Measurements from ENCODE around the gene USP3.

Gene USP3

GRCh38 chr15:63603516-63603915 lies 99.1 kb downstream of the USP3 start:
- TF ChIP-seq, protein P1, sequence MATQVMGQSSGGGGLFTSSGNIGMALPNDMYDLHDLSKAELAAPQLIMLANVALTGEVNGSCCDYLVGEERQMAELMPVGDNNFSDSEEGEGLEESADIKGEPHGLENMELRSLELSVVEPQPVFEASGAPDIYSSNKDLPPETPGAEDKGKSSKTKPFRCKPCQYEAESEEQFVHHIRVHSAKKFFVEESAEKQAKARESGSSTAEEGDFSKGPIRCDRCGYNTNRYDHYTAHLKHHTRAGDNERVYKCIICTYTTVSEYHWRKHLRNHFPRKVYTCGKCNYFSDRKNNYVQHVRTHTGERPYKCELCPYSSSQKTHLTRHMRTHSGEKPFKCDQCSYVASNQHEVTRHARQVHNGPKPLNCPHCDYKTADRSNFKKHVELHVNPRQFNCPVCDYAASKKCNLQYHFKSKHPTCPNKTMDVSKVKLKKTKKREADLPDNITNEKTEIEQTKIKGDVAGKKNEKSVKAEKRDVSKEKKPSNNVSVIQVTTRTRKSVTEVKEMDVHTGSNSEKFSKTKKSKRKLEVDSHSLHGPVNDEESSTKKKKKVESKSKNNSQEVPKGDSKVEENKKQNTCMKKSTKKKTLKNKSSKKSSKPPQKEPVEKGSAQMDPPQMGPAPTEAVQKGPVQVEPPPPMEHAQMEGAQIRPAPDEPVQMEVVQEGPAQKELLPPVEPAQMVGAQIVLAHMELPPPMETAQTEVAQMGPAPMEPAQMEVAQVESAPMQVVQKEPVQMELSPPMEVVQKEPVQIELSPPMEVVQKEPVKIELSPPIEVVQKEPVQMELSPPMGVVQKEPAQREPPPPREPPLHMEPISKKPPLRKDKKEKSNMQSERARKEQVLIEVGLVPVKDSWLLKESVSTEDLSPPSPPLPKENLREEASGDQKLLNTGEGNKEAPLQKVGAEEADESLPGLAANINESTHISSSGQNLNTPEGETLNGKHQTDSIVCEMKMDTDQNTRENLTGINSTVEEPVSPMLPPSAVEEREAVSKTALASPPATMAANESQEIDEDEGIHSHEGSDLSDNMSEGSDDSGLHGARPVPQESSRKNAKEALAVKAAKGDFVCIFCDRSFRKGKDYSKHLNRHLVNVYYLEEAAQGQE (IDR thresholded peaks at IDR 0.05; ENCODE audit: low read depth), result no peak
- TF ChIP-seq TEAD4 (IDR thresholded peaks at IDR 0.05), result no peak
- TF ChIP-seq TCF12 (IDR thresholded peaks at IDR 0.05; ENCODE audit: low read depth), result no peak
- no peak for TF ChIP-seq CEBPB (IDR thresholded peaks at IDR 0.05)
- no peak for TF ChIP-seq TAF1 (IDR thresholded peaks at IDR 0.05; ENCODE audit: low read depth)
- TF ChIP-seq ZBTB7A (IDR thresholded peaks at IDR 0.05; ENCODE audit: low read depth), result no peak
- no peak for TF ChIP-seq YY1 (IDR thresholded peaks at IDR 0.05; ENCODE audit: low read depth)

GRCh38 chr15:63604281-63604680 lies 99.9 kb downstream of the USP3 start:
- TF ChIP-seq CEBPB (IDR thresholded peaks at IDR 0.05) (no peak), EP300 (IDR thresholded peaks at IDR 0.05; ENCODE audit: borderline replicate concordance) (no peak), ZBTB7A (IDR thresholded peaks at IDR 0.05; ENCODE audit: low read depth) (no peak), CREB1 (IDR thresholded peaks at IDR 0.05; ENCODE audit: low read depth) (no peak), EGR1 (IDR thresholded peaks at IDR 0.05) (no peak), RAD21 (IDR thresholded peaks at IDR 0.05; ENCODE audit: low read depth) (no peak), TCF12 (IDR thresholded peaks at IDR 0.05; ENCODE audit: low read depth) (no peak), YY1 (IDR thresholded peaks at IDR 0.05; ENCODE audit: low read depth) (no peak), NFIC (IDR thresholded peaks at IDR 0.05) (no peak)
- TF ChIP-seq, protein P2, sequence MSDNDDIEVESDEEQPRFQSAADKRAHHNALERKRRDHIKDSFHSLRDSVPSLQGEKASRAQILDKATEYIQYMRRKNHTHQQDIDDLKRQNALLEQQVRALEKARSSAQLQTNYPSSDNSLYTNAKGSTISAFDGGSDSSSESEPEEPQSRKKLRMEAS (IDR thresholded peaks at IDR 0.05), result no peak
- TF ChIP-seq, protein P1 (IDR thresholded peaks at IDR 0.05; ENCODE audit: low read depth), result no peak
- TF ChIP-seq, protein P3, sequence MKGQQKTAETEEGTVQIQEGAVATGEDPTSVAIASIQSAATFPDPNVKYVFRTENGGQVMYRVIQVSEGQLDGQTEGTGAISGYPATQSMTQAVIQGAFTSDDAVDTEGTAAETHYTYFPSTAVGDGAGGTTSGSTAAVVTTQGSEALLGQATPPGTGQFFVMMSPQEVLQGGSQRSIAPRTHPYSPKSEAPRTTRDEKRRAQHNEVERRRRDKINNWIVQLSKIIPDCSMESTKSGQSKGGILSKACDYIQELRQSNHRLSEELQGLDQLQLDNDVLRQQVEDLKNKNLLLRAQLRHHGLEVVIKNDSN (IDR thresholded peaks at IDR 0.05), result no peak

- TF ChIP-seq FOXM1 (IDR thresholded peaks at IDR 0.05; ENCODE audit: borderline replicate concordance, low read depth), result no peak
- TF ChIP-seq CREB1 (IDR thresholded peaks at IDR 0.05; ENCODE audit: low read depth), result no peak
- TF ChIP-seq TCF12 (IDR thresholded peaks at IDR 0.05; ENCODE audit: low read depth), result no peak
Measured at GRCh38 chr15:63605036-63605435, 100.6 kb downstream of the USP3 start.

- TF ChIP-seq CEBPB (IDR thresholded peaks at IDR 0.05) (no peak), EP300 (IDR thresholded peaks at IDR 0.05; ENCODE audit: borderline replicate concordance) (no peak), FOXM1 (IDR thresholded peaks at IDR 0.05; ENCODE audit: borderline replicate concordance, low read depth) (no peak), ZBTB7A (IDR thresholded peaks at IDR 0.05; ENCODE audit: low read depth) (no peak), NFIC (IDR thresholded peaks at IDR 0.05) (no peak), RAD21 (IDR thresholded peaks at IDR 0.05; ENCODE audit: low read depth) (no peak), TCF12 (IDR thresholded peaks at IDR 0.05; ENCODE audit: low read depth) (no peak), YY1 (IDR thresholded peaks at IDR 0.05; ENCODE audit: low read depth) (no peak), CREB1 (IDR thresholded peaks at IDR 0.05; ENCODE audit: low read depth) (no peak), TEAD4 (IDR thresholded peaks at IDR 0.05) (no peak), TAF1 (IDR thresholded peaks at IDR 0.05; ENCODE audit: low read depth) (no peak), EGR1 (IDR thresholded peaks at IDR 0.05) (no peak)
- TF ChIP-seq, protein P2 (IDR thresholded peaks at IDR 0.05), result no peak
- TF ChIP-seq, protein P1 (IDR thresholded peaks at IDR 0.05; ENCODE audit: low read depth), result no peak
- TF ChIP-seq, protein P3 (IDR thresholded peaks at IDR 0.05), result no peak
Measured at GRCh38 chr15:63605816-63606215, 101.4 kb downstream of the USP3 start.

DNA sequence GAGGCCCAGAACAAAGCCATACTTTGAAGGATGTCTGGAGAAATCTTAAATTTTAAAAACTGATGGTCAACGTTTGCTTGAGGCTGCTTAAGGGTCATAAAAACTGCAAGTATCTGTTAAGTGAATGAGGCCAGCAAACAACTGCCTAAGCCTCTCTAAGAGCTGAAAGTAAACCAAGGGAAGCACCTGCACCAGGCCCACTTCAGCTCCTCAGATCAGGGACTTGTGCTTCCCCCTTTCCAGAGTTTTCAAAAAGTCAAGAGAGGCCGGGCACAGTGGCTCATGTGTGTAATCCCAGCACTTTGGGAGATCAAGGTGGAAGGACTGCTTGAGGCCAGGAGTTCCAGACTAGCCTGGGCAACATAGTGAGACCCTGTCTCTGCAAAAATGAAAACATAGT lies 101.9 kb downstream of the USP3 start:
- TF ChIP-seq, protein P3 (IDR thresholded peaks at IDR 0.05), result no peak
- TF ChIP-seq RAD21 (IDR thresholded peaks at IDR 0.05; ENCODE audit: low read depth) (no peak), EP300 (IDR thresholded peaks at IDR 0.05; ENCODE audit: borderline replicate concordance) (no peak), NFIC (IDR thresholded peaks at IDR 0.05) (no peak), TAF1 (IDR thresholded peaks at IDR 0.05; ENCODE audit: low read depth) (no peak), YY1 (IDR thresholded peaks at IDR 0.05; ENCODE audit: low read depth) (no peak), FOXM1 (IDR thresholded peaks at IDR 0.05; ENCODE audit: borderline replicate concordance, low read depth) (no peak), EGR1 (IDR thresholded peaks at IDR 0.05) (no peak), CREB1 (IDR thresholded peaks at IDR 0.05; ENCODE audit: low read depth) (no peak), CEBPB (IDR thresholded peaks at IDR 0.05) (no peak), TCF12 (IDR thresholded peaks at IDR 0.05; ENCODE audit: low read depth) (no peak), TEAD4 (IDR thresholded peaks at IDR 0.05) (no peak), ZBTB7A (IDR thresholded peaks at IDR 0.05; ENCODE audit: low read depth) (no peak)
- TF ChIP-seq, protein P2 (IDR thresholded peaks at IDR 0.05), result no peak
- TF ChIP-seq, protein P1 (IDR thresholded peaks at IDR 0.05; ENCODE audit: low read depth), result no peak
